ENCODE measurements around the gene TNFAIP8.

DNA sequence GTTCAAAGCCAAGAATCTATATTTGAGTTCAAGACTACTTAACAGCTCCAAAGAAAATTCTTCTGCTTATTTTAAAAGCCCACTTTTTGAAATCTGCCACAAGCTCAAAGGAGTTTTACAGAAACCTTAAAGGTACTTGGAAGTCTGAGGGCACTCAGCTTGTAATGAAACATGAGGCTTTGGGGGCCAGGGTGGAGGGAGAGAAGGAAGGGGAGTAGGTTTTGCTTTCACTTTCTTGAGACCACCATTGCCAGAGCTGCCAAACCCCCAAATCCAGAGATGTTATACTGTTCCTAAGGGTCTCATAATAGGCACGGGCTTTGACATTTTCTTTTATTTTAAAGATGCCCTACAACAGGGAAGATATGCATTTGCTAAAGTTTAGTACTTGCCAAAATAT lies 42.6 kb upstream of the TNFAIP8 start:
- TF ChIP-seq, protein P1, sequence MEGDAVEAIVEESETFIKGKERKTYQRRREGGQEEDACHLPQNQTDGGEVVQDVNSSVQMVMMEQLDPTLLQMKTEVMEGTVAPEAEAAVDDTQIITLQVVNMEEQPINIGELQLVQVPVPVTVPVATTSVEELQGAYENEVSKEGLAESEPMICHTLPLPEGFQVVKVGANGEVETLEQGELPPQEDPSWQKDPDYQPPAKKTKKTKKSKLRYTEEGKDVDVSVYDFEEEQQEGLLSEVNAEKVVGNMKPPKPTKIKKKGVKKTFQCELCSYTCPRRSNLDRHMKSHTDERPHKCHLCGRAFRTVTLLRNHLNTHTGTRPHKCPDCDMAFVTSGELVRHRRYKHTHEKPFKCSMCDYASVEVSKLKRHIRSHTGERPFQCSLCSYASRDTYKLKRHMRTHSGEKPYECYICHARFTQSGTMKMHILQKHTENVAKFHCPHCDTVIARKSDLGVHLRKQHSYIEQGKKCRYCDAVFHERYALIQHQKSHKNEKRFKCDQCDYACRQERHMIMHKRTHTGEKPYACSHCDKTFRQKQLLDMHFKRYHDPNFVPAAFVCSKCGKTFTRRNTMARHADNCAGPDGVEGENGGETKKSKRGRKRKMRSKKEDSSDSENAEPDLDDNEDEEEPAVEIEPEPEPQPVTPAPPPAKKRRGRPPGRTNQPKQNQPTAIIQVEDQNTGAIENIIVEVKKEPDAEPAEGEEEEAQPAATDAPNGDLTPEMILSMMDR (IDR thresholded peaks at IDR 0.05), result no peak
- TF ChIP-seq, protein P2, sequence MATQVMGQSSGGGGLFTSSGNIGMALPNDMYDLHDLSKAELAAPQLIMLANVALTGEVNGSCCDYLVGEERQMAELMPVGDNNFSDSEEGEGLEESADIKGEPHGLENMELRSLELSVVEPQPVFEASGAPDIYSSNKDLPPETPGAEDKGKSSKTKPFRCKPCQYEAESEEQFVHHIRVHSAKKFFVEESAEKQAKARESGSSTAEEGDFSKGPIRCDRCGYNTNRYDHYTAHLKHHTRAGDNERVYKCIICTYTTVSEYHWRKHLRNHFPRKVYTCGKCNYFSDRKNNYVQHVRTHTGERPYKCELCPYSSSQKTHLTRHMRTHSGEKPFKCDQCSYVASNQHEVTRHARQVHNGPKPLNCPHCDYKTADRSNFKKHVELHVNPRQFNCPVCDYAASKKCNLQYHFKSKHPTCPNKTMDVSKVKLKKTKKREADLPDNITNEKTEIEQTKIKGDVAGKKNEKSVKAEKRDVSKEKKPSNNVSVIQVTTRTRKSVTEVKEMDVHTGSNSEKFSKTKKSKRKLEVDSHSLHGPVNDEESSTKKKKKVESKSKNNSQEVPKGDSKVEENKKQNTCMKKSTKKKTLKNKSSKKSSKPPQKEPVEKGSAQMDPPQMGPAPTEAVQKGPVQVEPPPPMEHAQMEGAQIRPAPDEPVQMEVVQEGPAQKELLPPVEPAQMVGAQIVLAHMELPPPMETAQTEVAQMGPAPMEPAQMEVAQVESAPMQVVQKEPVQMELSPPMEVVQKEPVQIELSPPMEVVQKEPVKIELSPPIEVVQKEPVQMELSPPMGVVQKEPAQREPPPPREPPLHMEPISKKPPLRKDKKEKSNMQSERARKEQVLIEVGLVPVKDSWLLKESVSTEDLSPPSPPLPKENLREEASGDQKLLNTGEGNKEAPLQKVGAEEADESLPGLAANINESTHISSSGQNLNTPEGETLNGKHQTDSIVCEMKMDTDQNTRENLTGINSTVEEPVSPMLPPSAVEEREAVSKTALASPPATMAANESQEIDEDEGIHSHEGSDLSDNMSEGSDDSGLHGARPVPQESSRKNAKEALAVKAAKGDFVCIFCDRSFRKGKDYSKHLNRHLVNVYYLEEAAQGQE (IDR thresholded peaks at IDR 0.05; ENCODE audit: insufficient read depth in 1 of 2, low read depth in 2 of 2, low read length in 1 of 2), result no peak
- TF ChIP-seq POLR2AphosphoS5 (IDR thresholded peaks at IDR 0.05; ENCODE audit: low read depth, low read length), result no peak
